ENCODE data around the gene DDX28. TPM values are rescaled to one million over a fixed set of nuclear protein-coding genes. Genes with fewer than 3 reads are reported as not detected.
A peak's percentile ranks its signal among the peaks of the same experiment; 100 is the strongest.

DDX28 gene
- total and polyA plus RNA-seq, 8 donors = 4.6 to 9.7 (median 7.3) TPM; not detected in 2

DNA sequence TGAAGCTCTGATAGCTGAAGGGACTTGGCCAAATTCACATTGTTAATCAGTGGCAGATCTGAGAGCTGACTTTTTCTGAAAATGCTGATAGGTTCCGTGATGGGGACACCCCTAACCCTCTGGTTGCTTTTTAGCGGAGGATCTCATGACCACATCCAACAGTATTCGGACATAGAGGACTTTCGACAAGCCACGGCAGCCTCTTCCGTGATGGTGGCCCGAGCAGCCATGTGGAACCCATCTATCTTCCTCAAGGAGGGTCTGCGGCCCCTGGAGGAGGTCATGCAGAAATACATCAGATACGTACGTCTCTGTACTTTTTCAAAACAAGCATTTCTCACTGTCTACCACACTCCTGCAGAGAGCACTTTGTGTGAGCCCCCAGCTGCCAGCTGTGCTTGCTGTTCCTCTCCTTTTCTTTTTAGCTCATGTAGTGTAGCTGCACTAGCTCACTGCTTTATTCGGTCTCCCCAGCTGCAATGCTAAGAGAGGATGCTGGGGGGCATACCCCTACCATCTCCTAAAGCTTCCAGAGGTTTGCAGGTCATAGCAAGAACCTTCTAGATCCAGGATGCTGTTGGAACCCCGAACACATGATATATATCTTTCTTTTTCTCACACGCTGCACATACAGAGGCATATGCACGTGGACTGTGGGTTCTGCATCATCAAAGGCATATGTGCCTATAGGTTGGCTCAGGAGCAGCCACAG lies 47.9 kb upstream of the DDX28 start:
- TF ChIP-seq EP300 (IDR thresholded peaks at IDR 0.05) (no peak), POLR2A (IDR thresholded peaks at IDR 0.05) (no peak), POLR2AphosphoS5 (IDR thresholded peaks at IDR 0.05) (no peak)
- TF ChIP-seq, protein P1, sequence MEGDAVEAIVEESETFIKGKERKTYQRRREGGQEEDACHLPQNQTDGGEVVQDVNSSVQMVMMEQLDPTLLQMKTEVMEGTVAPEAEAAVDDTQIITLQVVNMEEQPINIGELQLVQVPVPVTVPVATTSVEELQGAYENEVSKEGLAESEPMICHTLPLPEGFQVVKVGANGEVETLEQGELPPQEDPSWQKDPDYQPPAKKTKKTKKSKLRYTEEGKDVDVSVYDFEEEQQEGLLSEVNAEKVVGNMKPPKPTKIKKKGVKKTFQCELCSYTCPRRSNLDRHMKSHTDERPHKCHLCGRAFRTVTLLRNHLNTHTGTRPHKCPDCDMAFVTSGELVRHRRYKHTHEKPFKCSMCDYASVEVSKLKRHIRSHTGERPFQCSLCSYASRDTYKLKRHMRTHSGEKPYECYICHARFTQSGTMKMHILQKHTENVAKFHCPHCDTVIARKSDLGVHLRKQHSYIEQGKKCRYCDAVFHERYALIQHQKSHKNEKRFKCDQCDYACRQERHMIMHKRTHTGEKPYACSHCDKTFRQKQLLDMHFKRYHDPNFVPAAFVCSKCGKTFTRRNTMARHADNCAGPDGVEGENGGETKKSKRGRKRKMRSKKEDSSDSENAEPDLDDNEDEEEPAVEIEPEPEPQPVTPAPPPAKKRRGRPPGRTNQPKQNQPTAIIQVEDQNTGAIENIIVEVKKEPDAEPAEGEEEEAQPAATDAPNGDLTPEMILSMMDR (IDR thresholded peaks at IDR 0.05) = no peak
- WGBS, 5 donors = 77 to 93% (median 87%) methylated on average over 14 of the region's 14 CpGs
- H3K4me3 ChIP-seq = no peak overlapping the region
- intact Hi-C loops (cut with DNase I; ENCODE audit: low total_unique reads) = no loop called here
- peaks cover 29 to 92% (median 83%) of the 10 kb centered on the region in 4 donors for H3K36me3 ChIP-seq
- H3K27me3 ChIP-seq = no peaks in the 10 kb centered on the region
- peaks cover 0 to 23% (median 7%) of the 10 kb centered on the region in 4 donors for H3K4me1 ChIP-seq
- no peaks in the 10 kb centered on the region for H3K9me3 ChIP-seq
- no peak overlapping the region for H3K27ac ChIP-seq
- no peak for DNase-seq

DNA sequence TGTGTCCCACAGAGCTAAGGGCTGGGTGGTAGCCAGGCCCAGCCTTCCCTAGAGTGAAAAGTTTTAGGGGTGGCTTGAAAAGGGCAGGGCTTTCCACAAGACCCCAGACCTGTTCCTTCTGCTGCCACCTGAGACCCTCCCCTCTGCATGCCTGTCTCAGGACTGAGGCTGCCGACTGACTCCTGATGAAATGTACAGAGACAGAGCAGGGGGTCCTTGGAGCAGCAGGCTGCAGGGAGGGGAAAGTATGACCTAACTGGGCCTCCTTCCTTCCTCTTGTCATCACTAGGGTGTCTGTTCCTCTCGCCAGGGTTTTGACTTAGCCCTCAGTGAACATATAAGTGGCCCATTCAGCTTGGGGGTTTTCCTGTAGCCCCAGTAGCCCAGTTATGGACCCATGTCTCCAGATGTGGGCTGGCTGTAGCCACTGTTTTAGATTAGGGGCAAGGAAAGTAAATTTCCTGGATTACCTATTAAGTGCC lies 47.3 kb upstream of the DDX28 start:
- TF ChIP-seq EP300 (IDR thresholded peaks at IDR 0.05) = no peak
- TF ChIP-seq POLR2AphosphoS5 (IDR thresholded peaks at IDR 0.05) = no peak
- TF ChIP-seq POLR2A (IDR thresholded peaks at IDR 0.05) = no peak
- TF ChIP-seq, protein P1 (IDR thresholded peaks at IDR 0.05) = no peak
- peaks cover 0 to 26% (median 10%) of the 10 kb centered on the region in 4 donors for H3K4me1 ChIP-seq
- H3K4me3 ChIP-seq = no peak overlapping the region
- H3K27me3 ChIP-seq = no peaks in the 10 kb centered on the region
- 76 to 91% (median 86%) methylated on average over 1 to 2 of the region's 2 CpGs for WGBS, 5 donors
- peaks cover 29 to 88% (median 79%) of the 10 kb centered on the region in 4 donors for H3K36me3 ChIP-seq
- intact Hi-C loops (cut with DNase I; ENCODE audit: low total_unique reads) = no loop called here
- H3K9me3 ChIP-seq = no peaks in the 10 kb centered on the region
- peak overlapping the region in 2 of 5 donors; percentile 34 to 36 for H3K27ac ChIP-seq
- no peak for DNase-seq

GRCh38 chr16:68069511-68070248 lies 46.6 kb upstream of the DDX28 start:
- peaks cover 4 to 32% (median 14%) of the 10 kb centered on the region in 4 donors for H3K4me1 ChIP-seq
- peak in 1 of 2 donors; percentile 46 for DNase-seq
- H3K4me3 ChIP-seq = no peak overlapping the region
- no peaks in the 10 kb centered on the region for H3K27me3 ChIP-seq
- H3K36me3 ChIP-seq = peaks cover 29 to 82% (median 73%) of the 10 kb centered on the region in 4 donors
- no peaks in the 10 kb centered on the region for H3K9me3 ChIP-seq
- no peak for TF ChIP-seq POLR2AphosphoS5 (IDR thresholded peaks at IDR 0.05)
- TF ChIP-seq EP300 (IDR thresholded peaks at IDR 0.05) = no peak
- intact Hi-C loops (cut with DNase I; ENCODE audit: low total_unique reads) = no loop called here
- H3K27ac ChIP-seq = peak overlapping the region in 2 of 5 donors; percentile 34 to 36
- 59 to 90% (median 71%) methylated on average over 6 to 7 of the region's 7 CpGs for WGBS, 5 donors

DNA sequence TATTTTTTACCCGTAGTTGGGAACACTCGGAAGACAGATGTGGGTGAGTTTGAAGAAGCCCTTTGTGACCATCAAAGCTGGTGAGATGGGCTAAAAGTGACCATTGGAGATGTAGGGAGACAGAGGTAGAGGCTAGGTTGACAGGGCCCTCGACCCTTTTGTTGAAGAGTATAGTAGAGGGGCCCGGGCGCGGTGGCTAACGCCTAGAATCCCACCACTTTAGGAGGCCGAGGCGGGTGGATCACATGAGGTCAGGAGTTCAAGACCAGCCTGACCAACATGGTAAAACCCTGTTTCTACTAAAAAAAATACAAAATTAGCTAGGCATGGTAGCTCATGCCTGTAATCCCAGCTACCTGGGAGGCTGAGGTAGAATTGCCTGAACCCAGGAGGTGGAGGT lies 45.9 kb upstream of the DDX28 start:
- Histone ChIP-seq H3K4me3 (no peak overlapping the region), H3K36me3 (peaks cover 24 to 74% (median 67%) of the 10 kb centered on the region in 4 donors), H3K9me3 (no peaks in the 10 kb centered on the region), H3K27me3 (no peaks in the 10 kb centered on the region), H3K27ac (no peak overlapping the region), H3K4me1 (peaks cover 4 to 39% (median 18%) of the 10 kb centered on the region in 4 donors)
- DNase-seq = no peak
- intact Hi-C loops (cut with DNase I; ENCODE audit: low total_unique reads) = no loop called here
- WGBS, 5 donors = 95 to 99% (median 96%) methylated on average over 9 of the region's 9 CpGs
- TF ChIP-seq POLR2A (IDR thresholded peaks at IDR 0.05) (no peak), EP300 (IDR thresholded peaks at IDR 0.05) (no peak), POLR2AphosphoS5 (IDR thresholded peaks at IDR 0.05) (no peak)
- TF ChIP-seq, protein P1 (IDR thresholded peaks at IDR 0.05) = no peak
